Liver (tissue), 9 donors: ENCODE measurements around the gene SAV1. TPM values are rescaled to one million over a fixed set of nuclear protein-coding genes. Genes with fewer than 3 reads are reported as not detected.

ENCODE experiments used
- DNase-seq: peaks from one replicate; pipeline ENCODE4 v3.0.0-alpha.2; 2017; ENCODE audit warnings: low spot score
- H3K27ac ChIP-seq, 2 donors: one replicate each; pipeline ENCODE4 v1.7.0; 2013; ENCODE audit warnings: inconsistent platforms in 2 of 2, low read length in 2 of 2, control low read depth in 1 of 2, low read depth in 1 of 2, mild to moderate bottlenecking in 1 of 2
- H3K27me3 ChIP-seq, 4 donors: one replicate each; pipeline versions ENCODE4 v1.6.1 to v1.7.0; 2013; ENCODE audit warnings: low read length in 3 of 4, inconsistent platforms in 1 of 4, mild to moderate bottlenecking in 1 of 4, moderate library complexity in 1 of 4; ENCODE audit not compliant: control insufficient read depth in 4 of 4, insufficient read depth in 4 of 4
- H3K36me3 ChIP-seq, 4 donors: one replicate each; pipeline versions ENCODE4 v1.6.1 to v1.7.0; 2013; ENCODE audit warnings: low read length in 3 of 4, mild to moderate bottlenecking in 3 of 4, low read depth in 1 of 4, moderate library complexity in 1 of 4; ENCODE audit not compliant: control insufficient read depth in 4 of 4, insufficient read depth in 3 of 4
- H3K4me1 ChIP-seq, 4 donors: one replicate each; pipeline versions ENCODE4 v1.6.1 to v1.7.0; 2013; ENCODE audit warnings: low read length in 3 of 4, mild to moderate bottlenecking in 3 of 4, moderate library complexity in 1 of 4; ENCODE audit not compliant: control insufficient read depth in 4 of 4, insufficient read depth in 4 of 4
- H3K4me3 ChIP-seq, 3 donors: one replicate each; pipeline versions ENCODE4 v1.6.1 to v1.7.0; 2013; ENCODE audit warnings: low read length in 3 of 3, control low read depth in 1 of 3, low read depth in 1 of 3, mild to moderate bottlenecking in 1 of 3
- H3K9ac ChIP-seq, 2 donors: one replicate each; pipeline ENCODE4 v1.7.0; 2013; ENCODE audit warnings: low read length in 2 of 2, mild to moderate bottlenecking in 2 of 2, moderate library complexity in 2 of 2, control low read depth in 1 of 2, low read depth in 1 of 2
- H3K9me3 ChIP-seq, 4 donors: one replicate each; pipeline versions ENCODE4 v1.6.1 to v1.7.0; 2013; ENCODE audit warnings: low read length in 3 of 4; ENCODE audit not compliant: control insufficient read depth in 4 of 4
- CTCF ChIP-seq: fragments of 150-350 bp; IDR thresholded peaks from 2 replicates; pipeline ENCODE4 v1.5.1; 2017; ENCODE audit warnings: improper control_type of control experiment, low read depth, low read length; ENCODE audit not compliant: missing input control
- EGR1 ChIP-seq, 2 donors: IDR thresholded peaks; 2 replicates each; pipeline ENCODE4 v1.6.1; 2016 to 2018; ENCODE audit warnings: antibody characterized with exemption in 2 of 2, low read depth in 2 of 2
- FOXA1 ChIP-seq: IDR thresholded peaks from 2 replicates; pipeline ENCODE4 v1.6.1; 2016; ENCODE audit warnings: antibody characterized with exemption
- FOXA2 ChIP-seq: IDR thresholded peaks from 2 replicates; pipeline ENCODE4 v1.6.1; 2016; ENCODE audit warnings: antibody characterized with exemption
- GABPA ChIP-seq, 2 donors: IDR thresholded peaks in 1 of 2; conservative IDR thresholded peaks in 1 of 2; 2 replicates each; pipeline ENCODE4 v1.6.1; 2016; ENCODE audit warnings: antibody characterized with exemption in 2 of 2, mild to moderate bottlenecking in 1 of 2, moderate library complexity in 1 of 2
- HNF4A ChIP-seq, 2 donors: conservative IDR thresholded peaks; 2 replicates each; pipeline ENCODE4 v1.6.1; 2016; ENCODE audit warnings: antibody characterized with exemption in 2 of 2, mild to moderate bottlenecking in 2 of 2
- HNF4G ChIP-seq: IDR thresholded peaks from 2 replicates; pipeline ENCODE4 v1.6.1; 2016; ENCODE audit warnings: antibody characterized with exemption
- NR2F2 ChIP-seq: IDR thresholded peaks from 2 replicates; pipeline ENCODE4 v1.6.1; 2016; ENCODE audit warnings: antibody characterized with exemption
- RAD21 ChIP-seq, 2 donors: IDR thresholded peaks; 2 replicates each; pipeline ENCODE4 v1.6.1; 2016; ENCODE audit warnings: antibody characterized with exemption in 2 of 2, mild to moderate bottlenecking in 2 of 2
- REST ChIP-seq: IDR thresholded peaks from 2 replicates; pipeline ENCODE4 v1.6.1; 2016; ENCODE audit warnings: antibody characterized with exemption, mild to moderate bottlenecking
- RXRA ChIP-seq, 2 donors: IDR thresholded peaks; 2 replicates each; pipeline ENCODE4 v1.6.1; 2017 to 2018; ENCODE audit warnings: antibody characterized with exemption in 2 of 2, mild to moderate bottlenecking in 1 of 2
- SP1 ChIP-seq: IDR thresholded peaks from 2 replicates; pipeline ENCODE4 v1.6.1; 2018; ENCODE audit warnings: antibody characterized with exemption, mild to moderate bottlenecking
- TAF1 ChIP-seq: conservative IDR thresholded peaks from 2 replicates; pipeline ENCODE4 v1.6.1; 2016; ENCODE audit warnings: antibody characterized with exemption, mild to moderate bottlenecking
- YY1 ChIP-seq: IDR thresholded peaks from 2 replicates; pipeline ENCODE4 v1.6.1; 2016; ENCODE audit warnings: antibody characterized with exemption, mild to moderate bottlenecking
- ZBTB33 ChIP-seq: IDR thresholded peaks from 2 replicates; pipeline ENCODE4 v1.6.1; 2016; ENCODE audit warnings: antibody characterized with exemption
- polyA plus RNA-seq, 2 donors: library from polyadenylated mRNA; stranded (reverse) in 1 of 2; unstranded in 1 of 2; fragments of 200-250 nt in 1 of 2; fragments of >200 nt in 1 of 2; fragmentation: Nextera tagmentation in 1 of 2; extraction: Ambion mirVana in 1 of 2; gene quantifications; one replicate each; pipeline versions ENCODE4 v1.2.1 to v1.2.3, GENCODE V29; 2013 to 2015
- total RNA-seq, 2 donors: library from RNA; depleted of rRNA; stranded (reverse); fragments of >200 nt; gene quantifications; one replicate each; pipeline ENCODE4 v1.2.3, GENCODE V29; 2014
- TF ChIP-seq, protein P1 (sequence below): IDR thresholded peaks from 2 replicates; pipeline ENCODE4 v1.6.1; 2016; ENCODE audit warnings: antibody characterized with exemption
- TF ChIP-seq, protein P2 (sequence below): IDR thresholded peaks from 2 replicates; pipeline ENCODE4 v1.6.1; 2016; ENCODE audit warnings: antibody characterized with exemption
- donor health status: healthy.
- donor health status: healthy.
- donor health status: healthy.
- donor health status: healthy.
- donor health status: healthy.

SAV1 gene
- total and polyA plus RNA-seq, 4 donors, result 4.9 to 14.0 (median 7.9) TPM

GRCh38 chr14:50598765-50599164, 69.3 kb downstream of the SAV1 start:
- peaks cover 0 to 8% (median 4%) of the 10 kb centered on the region in 4 donors for H3K4me1 ChIP-seq
- no peaks in the 10 kb centered on the region for H3K9me3 ChIP-seq
- TF ChIP-seq TAF1, result no peak
- TF ChIP-seq SP1, result no peak
- no peak for TF ChIP-seq HNF4A (conservative IDR thresholded peaks at IDR 0.05)
- TF ChIP-seq GABPA (IDR thresholded peaks at IDR 0.05 in 1 of 2, conservative IDR thresholded peaks at IDR 0.05 in 1 of 2), result no peak
- TF ChIP-seq REST, result no peak
- TF ChIP-seq NR2F2, result no peak
- TF ChIP-seq RAD21 (IDR thresholded peaks at IDR 0.05), result no peak
- no peak for TF ChIP-seq CTCF
- TF ChIP-seq, protein P1, sequence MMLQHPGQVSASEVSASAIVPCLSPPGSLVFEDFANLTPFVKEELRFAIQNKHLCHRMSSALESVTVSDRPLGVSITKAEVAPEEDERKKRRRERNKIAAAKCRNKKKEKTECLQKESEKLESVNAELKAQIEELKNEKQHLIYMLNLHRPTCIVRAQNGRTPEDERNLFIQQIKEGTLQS, result no peak
- TF ChIP-seq EGR1 (IDR thresholded peaks at IDR 0.05; ENCODE audit: low read depth in 2 of 2), result no peak
- TF ChIP-seq ZBTB33, result no peak
- no peak for TF ChIP-seq RXRA (IDR thresholded peaks at IDR 0.05)
- no peak for TF ChIP-seq FOXA2
- no peak for TF ChIP-seq HNF4G
- TF ChIP-seq, protein P2, sequence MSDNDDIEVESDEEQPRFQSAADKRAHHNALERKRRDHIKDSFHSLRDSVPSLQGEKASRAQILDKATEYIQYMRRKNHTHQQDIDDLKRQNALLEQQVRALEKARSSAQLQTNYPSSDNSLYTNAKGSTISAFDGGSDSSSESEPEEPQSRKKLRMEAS, result no peak
- no peak for TF ChIP-seq YY1
- TF ChIP-seq FOXA1, result no peak
- H3K27ac ChIP-seq, result no peak overlapping the region
- H3K36me3 ChIP-seq, result no peaks in the 10 kb centered on the region
- no peak overlapping the region for H3K4me3 ChIP-seq
- DNase-seq, result no peak
- no peaks in the 10 kb centered on the region for H3K27me3 ChIP-seq
- no peak overlapping the region for H3K9ac ChIP-seq
